Immature natural killer cell (primary cell): Measurements from ENCODE around the gene MFNG. TPM values are rescaled to one million over a fixed set of nuclear protein-coding genes. Genes with fewer than 3 reads are reported as not detected.

ENCODE experiments used
- DNase-seq, 3 donors: peaks; one replicate each; pipeline ENCODE4 v3.0.0; 2022; ENCODE audit warnings: mixed read lengths in 1 of 3
- H3K27ac Mint-ChIP-seq, 6 donors: one replicate each; pipeline ENCODE4 v1.8.0; 2020; ENCODE audit warnings: mixed read lengths in 6 of 6, mild to moderate bottlenecking in 5 of 6, inconsistent platforms in 4 of 6, moderate library complexity in 3 of 6
- H3K27me3 Mint-ChIP-seq, 3 donors: one replicate each; pipeline ENCODE4 v1.8.0; 2020 to 2021; ENCODE audit warnings: low read depth in 3 of 3, mild to moderate bottlenecking in 3 of 3, mixed read lengths in 3 of 3, moderate library complexity in 3 of 3, inconsistent platforms in 1 of 3
- H3K36me3 Mint-ChIP-seq, 3 donors: one replicate each; pipeline ENCODE4 v1.8.0; 2020; ENCODE audit warnings: mixed read lengths in 3 of 3, inconsistent platforms in 2 of 3, mild to moderate bottlenecking in 2 of 3
- H3K4me1 Mint-ChIP-seq, 2 donors: one replicate each; pipeline ENCODE4 v1.8.0; 2020; ENCODE audit warnings: inconsistent platforms in 2 of 2, mild to moderate bottlenecking in 2 of 2, mixed read lengths in 2 of 2, moderate library complexity in 1 of 2
- H3K4me3 Mint-ChIP-seq, 5 donors: one replicate each; pipeline ENCODE4 v1.8.0; 2020; ENCODE audit warnings: mild to moderate bottlenecking in 5 of 5, mixed read lengths in 5 of 5, inconsistent platforms in 3 of 5, moderate library complexity in 3 of 5
- H3K9me3 Mint-ChIP-seq, 6 donors: one replicate each; pipeline ENCODE4 v1.8.0; 2020; ENCODE audit warnings: mild to moderate bottlenecking in 6 of 6, mixed read lengths in 6 of 6, inconsistent platforms in 4 of 6, moderate library complexity in 3 of 6
- polyA plus RNA-seq, 3 donors: library from polyadenylated mRNA; unstranded; fragments of 300-500 nt; fragmentation: Illumina TruSeq; gene quantifications; one replicate each; pipeline ENCODE4 v1.2.3, GENCODE V29; 2021

Gene MFNG
- polyA plus RNA-seq, 3 donors from 2014 or later = 235 to 361 (median 286) TPM

DNA sequence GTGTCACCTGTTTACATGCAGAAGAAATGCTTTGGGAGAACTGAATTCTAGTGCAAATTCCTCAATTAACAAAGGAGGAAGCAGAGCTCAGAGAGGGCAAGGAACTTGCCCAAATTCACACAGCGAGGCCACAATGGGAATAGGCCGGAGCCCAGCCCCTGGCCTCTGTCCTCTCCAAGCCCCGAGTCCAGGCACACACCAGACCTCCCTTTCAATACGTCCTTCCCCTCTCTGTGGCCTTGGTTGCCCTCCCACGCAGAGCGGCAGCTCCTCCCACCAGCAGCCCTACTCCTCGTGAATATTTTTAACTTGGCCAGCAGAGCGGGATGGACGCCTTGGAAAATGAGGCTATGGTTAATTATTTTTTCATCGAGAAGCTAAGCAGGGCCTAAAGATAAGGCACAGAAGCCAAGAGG is 34.6 kb upstream of the MFNG start:
- Mint-ChIP-seq H3K9me3 (no peaks in the 10 kb centered on the region), H3K4me1 (peaks cover 7 to 10% of the 10 kb centered on the region in 2 donors), H3K27ac (no peak overlapping the region), H3K4me3 (peak overlapping the region; percentile 9 to 76 (median 55)), H3K27me3 (peaks cover 9 to 18% (median 14%) of the 10 kb centered on the region in 3 donors), H3K36me3 (peaks cover 0 to 3% (median 0%) of the 10 kb centered on the region in 3 donors)
- no peak for DNase-seq

DNA sequence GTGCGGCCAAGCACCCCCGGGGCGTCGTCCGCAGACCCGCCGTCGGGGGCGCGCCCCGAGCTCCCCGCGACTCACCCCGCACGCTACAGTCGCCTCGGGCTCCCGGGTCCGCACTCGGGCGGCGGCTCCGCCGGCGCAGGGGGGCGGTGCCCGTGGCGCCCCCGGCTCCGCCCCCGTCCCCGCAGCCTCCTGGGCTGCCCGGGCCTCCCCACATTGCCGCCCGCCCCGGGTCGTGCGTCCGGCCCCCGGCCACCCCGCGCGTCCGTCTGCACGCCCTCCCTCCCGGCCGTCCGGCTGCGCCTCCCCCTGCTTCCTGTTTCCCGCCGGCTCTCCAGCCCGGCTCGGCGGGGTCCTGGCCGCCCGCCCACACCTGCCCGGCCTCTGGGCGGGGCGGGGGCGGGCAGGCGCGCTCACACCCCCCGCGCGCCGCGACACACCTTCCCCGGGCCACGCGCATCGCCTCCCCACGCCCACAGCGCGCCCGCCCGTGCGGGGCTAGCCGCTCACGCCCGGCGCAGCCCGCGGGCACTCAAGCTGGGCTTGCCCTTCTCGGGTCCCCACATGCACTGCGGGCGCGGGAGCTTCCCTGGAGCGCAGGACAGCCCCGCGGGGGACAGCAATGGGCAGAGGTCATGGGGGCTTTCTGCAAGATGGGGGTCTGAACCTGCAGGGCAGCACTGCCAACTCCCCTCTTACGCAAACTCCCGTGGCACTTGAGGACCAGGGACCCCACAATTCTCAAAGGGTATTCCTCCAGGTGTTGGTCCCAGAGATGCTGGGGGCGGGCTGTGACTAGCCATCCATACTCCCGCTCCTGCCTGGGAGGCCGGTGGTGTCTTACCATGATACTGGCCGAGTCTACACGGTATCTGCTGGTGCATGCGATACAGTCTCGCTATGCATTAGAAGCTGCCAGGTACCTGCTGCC is 33.3 kb upstream of the MFNG start, which contains the start of gene CARD10:
Gene CARD10 (minus strand): TSS at position 148 of the 928 bp plus-strand sequence. CDS start 215 bp downstream, outside the sequence.
- H3K27ac Mint-ChIP-seq = peak within 1 kb of the TSS in 1 of 6 donors; percentile 62
- H3K4me1 Mint-ChIP-seq = peaks cover 7 to 10% of the 10 kb centered on the region in 2 donors
- no peaks in the 10 kb centered on the region for H3K9me3 Mint-ChIP-seq
- H3K36me3 Mint-ChIP-seq = peaks cover 0 to 3% (median 0%) of the 10 kb centered on the region in 3 donors
- DNase-seq = peak in 2 of 3 donors; percentile 11 to 15
- peaks cover 9 to 18% (median 14%) of the 10 kb centered on the region in 3 donors for H3K27me3 Mint-ChIP-seq
- H3K4me3 Mint-ChIP-seq = peak within 1 kb of the TSS; percentile 70 to 85 (median 83)

DNA sequence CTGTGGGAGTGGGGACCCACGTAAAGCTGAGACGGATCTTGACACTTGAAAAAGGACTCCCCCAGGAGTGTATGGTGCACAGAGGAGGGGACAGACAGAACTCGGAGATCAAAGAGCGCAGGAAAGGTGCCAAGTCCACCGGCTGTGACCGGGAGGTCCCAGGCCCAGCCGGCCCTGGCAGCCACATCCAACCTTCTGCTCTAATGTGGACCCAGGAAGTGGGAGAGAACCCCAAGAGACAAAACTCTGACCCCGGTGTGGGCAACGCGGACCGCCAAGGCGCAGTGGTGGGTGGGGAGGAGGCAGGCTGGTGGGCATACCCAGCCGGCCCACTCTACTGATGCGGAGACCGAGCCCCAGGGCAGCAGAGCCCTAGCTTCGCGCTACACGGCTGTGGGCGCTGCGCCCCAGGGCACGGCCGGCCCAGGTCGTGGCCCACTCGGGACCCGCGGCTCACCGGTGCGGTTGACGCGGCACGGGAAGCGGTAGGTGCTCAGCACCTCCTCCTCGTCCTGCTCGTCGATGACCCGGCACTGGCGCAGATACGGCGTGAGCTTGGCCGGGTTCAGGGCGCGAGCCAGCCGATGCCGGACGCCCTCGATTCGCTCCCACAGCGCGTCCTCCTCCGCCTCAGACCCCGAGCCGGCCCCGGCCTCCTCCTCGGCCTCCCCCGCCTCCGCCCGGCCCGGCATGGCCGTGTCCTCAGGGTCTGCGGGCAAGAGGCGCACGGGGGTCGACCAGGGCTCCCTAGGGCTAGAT is 32.5 kb upstream of the MFNG start:
- Mint-ChIP-seq H3K27ac (peak overlapping the region in 1 of 6 donors; percentile 62), H3K4me1 (peaks cover 7 to 10% of the 10 kb centered on the region in 2 donors), H3K9me3 (no peaks in the 10 kb centered on the region), H3K36me3 (peaks cover 0 to 3% (median 0%) of the 10 kb centered on the region in 3 donors), H3K27me3 (peaks cover 9 to 16% (median 11%) of the 10 kb centered on the region in 3 donors), H3K4me3 (peak overlapping the region; percentile 70 to 85 (median 83))
- DNase-seq = no peak

DNA sequence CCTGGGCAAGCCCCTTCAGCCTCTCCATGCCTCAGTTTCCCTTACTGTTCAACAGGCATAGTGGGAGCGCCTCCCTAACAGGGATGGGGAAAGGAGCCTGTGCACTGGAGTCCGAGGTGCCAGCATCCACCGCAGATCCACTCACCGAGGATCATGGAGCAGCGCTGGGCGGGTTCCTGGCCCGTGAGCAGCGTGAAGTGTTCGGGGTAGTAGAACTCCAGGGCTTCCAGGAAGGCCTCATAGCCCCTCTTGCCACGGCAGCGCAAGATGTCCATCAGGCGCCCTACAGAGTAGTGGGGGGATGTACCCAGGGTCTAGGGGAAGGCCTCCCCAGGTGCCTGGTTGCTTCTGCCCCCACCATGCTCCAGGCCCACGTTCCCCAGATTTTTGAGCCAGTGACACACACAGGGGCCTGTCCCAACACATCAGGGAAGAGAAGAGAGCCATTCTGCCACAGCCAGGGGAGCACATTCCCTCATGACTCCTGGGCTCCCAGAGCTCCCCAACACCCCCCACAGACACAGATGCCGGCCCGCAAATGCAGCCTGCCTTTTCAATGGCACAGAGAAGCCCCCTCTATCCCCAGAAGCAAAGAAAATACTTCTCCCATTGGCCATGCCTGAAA is 31.8 kb upstream of the MFNG start:
- H3K4me3 Mint-ChIP-seq = peak overlapping the region; percentile 70 to 85 (median 83)
- no peaks in the 10 kb centered on the region for H3K9me3 Mint-ChIP-seq
- H3K36me3 Mint-ChIP-seq = peaks cover 0 to 3% (median 0%) of the 10 kb centered on the region in 3 donors
- H3K27ac Mint-ChIP-seq = no peak overlapping the region
- peaks cover 9 to 16% (median 9%) of the 10 kb centered on the region in 3 donors for H3K27me3 Mint-ChIP-seq
- peaks cover 7 to 10% of the 10 kb centered on the region in 2 donors for H3K4me1 Mint-ChIP-seq
- no peak for DNase-seq

DNA sequence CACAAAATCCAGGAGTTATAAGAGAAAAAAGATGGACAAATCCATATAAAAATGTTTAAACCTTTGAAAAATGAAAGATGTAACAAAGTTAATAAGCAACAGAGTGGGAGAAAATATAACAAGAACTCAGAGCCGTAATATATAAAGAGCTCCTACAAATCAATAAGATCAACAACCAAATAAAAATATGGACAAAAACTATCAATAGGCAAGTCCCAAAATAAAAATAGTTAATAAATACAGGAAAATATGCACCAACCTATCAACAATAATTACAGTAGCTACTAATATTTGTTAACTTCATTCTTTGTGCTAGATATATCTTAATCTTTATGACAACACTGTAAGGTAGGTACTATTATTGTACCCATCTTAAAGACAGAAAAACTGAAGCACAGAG is 30.3 kb upstream of the MFNG start:
- H3K27me3 Mint-ChIP-seq = peaks cover 9 to 14% (median 9%) of the 10 kb centered on the region in 3 donors
- no peak overlapping the region for H3K4me3 Mint-ChIP-seq
- peaks cover 7 to 10% of the 10 kb centered on the region in 2 donors for H3K4me1 Mint-ChIP-seq
- H3K36me3 Mint-ChIP-seq = peaks cover 0 to 3% (median 0%) of the 10 kb centered on the region in 3 donors
- peak overlapping the region in 1 of 6 donors; percentile 13 for H3K27ac Mint-ChIP-seq
- H3K9me3 Mint-ChIP-seq = no peaks in the 10 kb centered on the region
- no peak for DNase-seq

DNA sequence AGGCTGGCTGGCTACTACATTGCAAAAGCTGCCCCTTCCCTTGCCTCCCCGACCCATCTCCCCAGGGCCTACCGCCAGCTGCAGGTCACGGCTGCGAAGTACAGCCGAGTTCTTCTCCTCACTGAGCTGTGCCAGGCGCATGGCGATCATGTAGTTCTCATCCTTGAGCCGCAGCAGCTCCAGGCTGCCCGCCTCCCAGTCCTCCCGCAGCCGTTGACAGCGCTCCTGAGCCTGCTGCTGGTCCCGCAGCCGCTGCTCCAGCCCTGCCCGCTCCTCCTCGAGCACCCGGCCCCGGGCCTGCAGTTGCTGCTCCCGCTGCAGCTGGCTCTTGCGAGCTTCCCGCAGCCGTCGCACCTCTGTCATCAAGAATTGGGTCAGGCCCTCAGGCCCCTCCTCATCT is 29.7 kb upstream of the MFNG start:
- H3K27ac Mint-ChIP-seq = no peak overlapping the region
- peaks cover 7 to 9% of the 10 kb centered on the region in 2 donors for H3K4me1 Mint-ChIP-seq
- H3K36me3 Mint-ChIP-seq = peaks cover 0 to 3% (median 0%) of the 10 kb centered on the region in 3 donors
- DNase-seq = no peak
- no peaks in the 10 kb centered on the region for H3K9me3 Mint-ChIP-seq
- H3K4me3 Mint-ChIP-seq = no peak overlapping the region
- peaks cover 6 to 9% (median 8%) of the 10 kb centered on the region in 3 donors for H3K27me3 Mint-ChIP-seq

DNA sequence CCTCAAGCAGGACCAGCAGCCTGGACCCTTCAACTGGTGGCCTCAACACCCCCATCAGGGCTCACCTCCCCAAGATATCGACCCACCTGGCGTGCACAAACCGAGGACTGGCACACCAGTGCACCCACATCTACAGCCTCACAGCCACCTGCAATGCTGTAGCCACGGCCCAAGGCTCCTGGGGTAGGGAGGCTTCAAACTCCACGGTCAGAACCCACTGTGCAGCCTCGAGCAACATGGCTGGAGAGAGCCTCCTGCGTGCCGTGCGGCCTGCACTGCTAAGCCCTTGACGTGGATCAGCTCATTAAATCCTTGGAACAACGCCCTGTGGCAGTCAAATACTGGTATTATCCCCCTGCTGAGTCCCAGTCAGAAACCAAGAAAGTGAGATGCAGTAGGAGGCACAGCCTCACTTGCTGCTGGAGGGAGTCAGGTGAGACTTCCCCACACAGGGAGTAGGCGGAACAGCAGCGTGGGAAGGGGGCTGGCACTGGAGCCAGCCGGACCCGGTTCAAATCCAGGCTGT is 28.4 kb upstream of the MFNG start:
- H3K4me1 Mint-ChIP-seq = peaks cover 6 to 7% of the 10 kb centered on the region in 2 donors
- no peak overlapping the region for H3K4me3 Mint-ChIP-seq
- peaks cover 0 to 3% (median 0%) of the 10 kb centered on the region in 3 donors for H3K36me3 Mint-ChIP-seq
- H3K27ac Mint-ChIP-seq = no peak overlapping the region
- DNase-seq = no peak
- H3K9me3 Mint-ChIP-seq = no peaks in the 10 kb centered on the region
- H3K27me3 Mint-ChIP-seq = peaks cover 5 to 8% (median 7%) of the 10 kb centered on the region in 3 donors

DNA sequence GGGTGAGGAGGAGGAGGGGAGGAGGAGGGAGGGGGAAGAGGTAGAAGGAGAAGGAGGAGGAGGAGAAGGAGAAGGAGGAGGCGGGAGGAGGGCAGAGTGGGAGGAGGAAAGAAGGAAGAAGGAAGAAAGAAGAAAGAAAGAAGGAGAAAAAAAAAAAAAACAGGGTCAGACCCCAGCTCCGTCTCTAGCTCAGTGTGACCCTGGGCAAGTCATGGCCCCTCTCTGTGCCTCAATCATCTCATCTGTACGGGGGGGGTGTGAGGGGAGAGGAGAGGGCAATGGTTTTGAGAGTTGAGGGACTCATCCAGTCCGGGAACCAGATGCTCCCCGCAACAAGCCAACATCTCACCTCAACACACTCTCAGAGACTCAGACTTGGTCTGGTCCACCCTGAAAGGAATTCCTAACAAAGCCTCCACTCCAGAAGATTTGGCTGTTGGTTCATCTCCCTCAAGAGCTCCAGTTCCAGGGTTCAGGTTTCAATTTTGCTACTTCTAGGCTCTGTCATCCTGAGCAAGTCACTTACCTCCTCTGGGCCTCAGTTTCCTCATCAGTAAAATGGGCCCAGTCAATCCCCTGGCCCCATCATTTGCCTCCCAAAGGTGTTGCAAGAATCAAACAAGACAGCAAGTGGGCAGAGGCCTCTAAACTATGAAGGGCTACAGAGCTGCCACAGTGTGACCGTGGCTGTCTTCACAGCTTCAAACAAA is 25.4 kb upstream of the MFNG start:
- Mint-ChIP-seq H3K9me3 (no peaks in the 10 kb centered on the region), H3K27ac (no peak overlapping the region), H3K4me1 (no peaks in the 10 kb centered on the region), H3K4me3 (no peak overlapping the region), H3K36me3 (peaks cover 0 to 3% (median 0%) of the 10 kb centered on the region in 3 donors), H3K27me3 (peaks cover 0 to 2% (median 0%) of the 10 kb centered on the region in 3 donors)
- DNase-seq = no peak

DNA sequence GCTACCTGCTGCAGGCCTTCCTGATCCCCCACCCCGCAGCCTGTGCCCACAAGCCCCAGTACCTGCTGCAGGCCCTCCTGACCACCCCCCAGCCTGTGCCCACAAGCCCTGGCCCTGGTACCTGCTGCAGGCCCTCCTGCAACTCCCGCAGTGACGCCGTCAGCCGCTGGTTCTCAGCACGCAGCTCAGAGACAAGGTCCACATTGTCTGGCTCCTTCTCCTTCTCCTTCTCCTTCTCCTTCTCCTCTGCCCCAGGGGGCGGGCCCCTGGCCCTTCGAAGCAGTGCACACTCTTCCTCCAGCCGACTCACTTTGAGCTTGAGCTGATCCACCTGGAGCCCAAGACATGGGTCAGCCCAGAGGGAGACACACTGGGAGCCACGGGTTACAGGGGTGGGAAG is 23.9 kb upstream of the MFNG start:
- no peak overlapping the region for H3K27ac Mint-ChIP-seq
- H3K4me1 Mint-ChIP-seq = no peaks in the 10 kb centered on the region
- no peak overlapping the region for H3K4me3 Mint-ChIP-seq
- H3K27me3 Mint-ChIP-seq = peaks cover 0 to 2% (median 0%) of the 10 kb centered on the region in 3 donors
- DNase-seq = no peak
- H3K36me3 Mint-ChIP-seq = no peaks in the 10 kb centered on the region
- no peaks in the 10 kb centered on the region for H3K9me3 Mint-ChIP-seq

DNA sequence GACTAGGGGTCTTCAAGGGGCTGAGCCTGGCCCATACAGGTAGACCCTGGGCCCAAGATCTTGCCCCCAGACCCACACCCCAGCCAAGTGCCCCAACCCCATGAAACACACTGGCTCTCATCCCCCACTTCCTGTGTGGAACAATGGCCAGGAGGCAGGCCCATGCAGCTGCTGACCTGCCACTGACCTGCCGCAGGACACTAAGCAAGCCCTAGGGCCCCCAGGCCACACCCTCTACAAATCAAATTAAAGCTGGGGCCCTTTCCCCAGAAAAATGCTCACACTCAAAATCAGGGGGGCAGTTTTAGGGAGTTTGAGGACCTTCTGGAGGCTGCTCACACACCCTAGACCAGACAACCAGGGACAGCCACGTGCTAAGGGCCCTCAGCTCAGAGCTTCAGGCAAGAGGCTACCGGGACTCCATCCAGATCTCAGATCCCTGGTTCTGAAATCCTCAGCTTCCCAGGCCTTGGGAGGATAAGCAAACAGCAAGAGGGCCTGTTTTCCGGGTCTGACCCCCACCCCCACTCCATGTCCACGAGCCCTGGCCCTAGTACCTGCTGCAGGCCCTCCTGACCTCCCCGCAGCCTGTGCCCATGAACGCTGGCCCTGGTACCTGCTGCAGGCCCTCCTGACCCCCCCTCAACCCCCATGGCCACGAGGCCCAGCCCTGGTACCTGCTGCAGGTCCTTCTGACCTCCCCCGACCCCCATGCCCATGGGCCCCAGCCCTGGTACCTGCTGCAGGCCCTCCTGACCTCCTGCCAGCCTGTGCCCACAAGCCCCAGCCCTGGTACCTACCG is 23.1 kb upstream of the MFNG start:
- Mint-ChIP-seq H3K27ac (peak overlapping the region in 1 of 6 donors; percentile 45), H3K9me3 (no peaks in the 10 kb centered on the region), H3K4me3 (no peak overlapping the region), H3K4me1 (no peaks in the 10 kb centered on the region), H3K27me3 (peaks cover 0 to 2% (median 1%) of the 10 kb centered on the region in 3 donors), H3K36me3 (no peaks in the 10 kb centered on the region)
- no peak for DNase-seq

DNA sequence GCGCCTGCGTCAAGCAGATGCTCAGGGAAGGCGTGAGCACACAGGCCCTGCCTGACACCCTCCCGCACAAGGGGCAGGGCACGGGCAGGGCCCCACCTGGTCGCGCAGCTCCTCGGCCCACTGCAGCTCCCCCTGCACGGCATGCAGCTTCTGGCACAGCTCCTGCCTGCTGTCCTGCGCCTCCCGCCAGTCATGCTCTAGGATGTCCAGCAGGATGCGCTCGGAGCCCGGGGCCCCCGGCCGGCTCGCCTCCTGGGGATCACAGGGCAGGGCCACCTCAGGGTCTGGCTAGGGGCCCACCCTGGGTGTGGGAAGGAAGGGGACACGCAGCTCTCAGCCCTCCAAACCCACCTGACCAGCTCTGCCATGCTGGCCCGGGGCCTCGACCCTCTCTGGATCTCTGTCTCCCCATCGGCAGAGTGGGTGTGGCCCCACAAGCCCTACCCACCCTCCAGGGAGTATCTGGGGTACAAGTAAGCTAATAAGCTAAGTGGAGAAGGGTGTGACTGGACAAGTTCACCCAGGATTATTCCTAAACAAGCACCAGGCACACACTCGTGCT is 22.3 kb upstream of the MFNG start:
- Mint-ChIP-seq H3K9me3 (no peaks in the 10 kb centered on the region), H3K27ac (peak overlapping the region in 1 of 6 donors; percentile 45), H3K4me1 (no peaks in the 10 kb centered on the region), H3K36me3 (no peaks in the 10 kb centered on the region), H3K4me3 (no peak overlapping the region), H3K27me3 (peaks cover 0 to 2% (median 1%) of the 10 kb centered on the region in 3 donors)
- DNase-seq = no peak

DNA sequence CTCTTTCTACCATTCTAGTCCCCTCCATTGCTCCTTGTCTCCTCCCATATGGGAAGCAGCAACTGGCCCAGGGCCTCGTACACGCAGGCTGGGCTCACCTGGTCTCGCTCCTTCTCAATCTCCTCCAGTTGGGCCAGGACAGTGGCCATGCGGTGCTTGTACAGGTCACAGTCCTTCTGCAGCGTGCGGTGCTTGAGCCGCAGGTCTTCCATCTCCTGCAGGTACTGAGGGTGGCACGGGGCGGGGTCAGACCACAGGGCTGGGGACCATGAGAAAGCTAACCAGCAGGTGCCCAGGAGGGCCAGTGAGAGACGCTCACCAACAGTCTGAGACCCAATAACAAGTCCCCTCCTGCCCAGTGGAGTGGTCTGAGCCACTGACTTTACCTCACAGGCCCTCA is 21.5 kb upstream of the MFNG start:
- no peaks in the 10 kb centered on the region for H3K9me3 Mint-ChIP-seq
- H3K36me3 Mint-ChIP-seq = no peaks in the 10 kb centered on the region
- H3K4me1 Mint-ChIP-seq = no peaks in the 10 kb centered on the region
- H3K27me3 Mint-ChIP-seq = peaks cover 0 to 2% (median 1%) of the 10 kb centered on the region in 3 donors
- no peak overlapping the region for H3K4me3 Mint-ChIP-seq
- H3K27ac Mint-ChIP-seq = no peak overlapping the region
- no peak for DNase-seq
